ENCODE results near the gene TRIO. TPM values are rescaled to one million over a fixed set of nuclear protein-coding genes. Genes with fewer than 3 reads are reported as not detected.

Gene TRIO
- total and polyA plus RNA-seq, 10 of the 15 experiments (the other 5 are each of a cell fraction or from before 2014, with no cell fraction given): 5.1 to 96.4 (median 44.6) TPM

- TF ChIP-seq BCLAF1 (IDR thresholded peaks at IDR 0.05): no peak
- TF ChIP-seq KDM1A (IDR thresholded peaks at IDR 0.05; ENCODE audit: borderline replicate concordance): no peak
- TF ChIP-seq CHD2 (IDR thresholded peaks at IDR 0.05; ENCODE audit: borderline replicate concordance, low read depth, low read length): no peak
- TF ChIP-seq NR2C2 (IDR thresholded peaks at IDR 0.05; ENCODE audit: borderline replicate concordance, control insufficient read depth, insufficient read length, low read depth): no peak
- no peak; the same call in 1 of the 2 replicates for TF ChIP-seq PML (IDR thresholded peaks at IDR 0.05; ENCODE audit: low read length)
- no peak for TF ChIP-seq RFX5 (IDR thresholded peaks at IDR 0.05; ENCODE audit: low read depth, low read length)
- TF ChIP-seq MXI1 (IDR thresholded peaks at IDR 0.05; ENCODE audit: low read depth, low read length): no peak
- TF ChIP-seq, protein P1, sequence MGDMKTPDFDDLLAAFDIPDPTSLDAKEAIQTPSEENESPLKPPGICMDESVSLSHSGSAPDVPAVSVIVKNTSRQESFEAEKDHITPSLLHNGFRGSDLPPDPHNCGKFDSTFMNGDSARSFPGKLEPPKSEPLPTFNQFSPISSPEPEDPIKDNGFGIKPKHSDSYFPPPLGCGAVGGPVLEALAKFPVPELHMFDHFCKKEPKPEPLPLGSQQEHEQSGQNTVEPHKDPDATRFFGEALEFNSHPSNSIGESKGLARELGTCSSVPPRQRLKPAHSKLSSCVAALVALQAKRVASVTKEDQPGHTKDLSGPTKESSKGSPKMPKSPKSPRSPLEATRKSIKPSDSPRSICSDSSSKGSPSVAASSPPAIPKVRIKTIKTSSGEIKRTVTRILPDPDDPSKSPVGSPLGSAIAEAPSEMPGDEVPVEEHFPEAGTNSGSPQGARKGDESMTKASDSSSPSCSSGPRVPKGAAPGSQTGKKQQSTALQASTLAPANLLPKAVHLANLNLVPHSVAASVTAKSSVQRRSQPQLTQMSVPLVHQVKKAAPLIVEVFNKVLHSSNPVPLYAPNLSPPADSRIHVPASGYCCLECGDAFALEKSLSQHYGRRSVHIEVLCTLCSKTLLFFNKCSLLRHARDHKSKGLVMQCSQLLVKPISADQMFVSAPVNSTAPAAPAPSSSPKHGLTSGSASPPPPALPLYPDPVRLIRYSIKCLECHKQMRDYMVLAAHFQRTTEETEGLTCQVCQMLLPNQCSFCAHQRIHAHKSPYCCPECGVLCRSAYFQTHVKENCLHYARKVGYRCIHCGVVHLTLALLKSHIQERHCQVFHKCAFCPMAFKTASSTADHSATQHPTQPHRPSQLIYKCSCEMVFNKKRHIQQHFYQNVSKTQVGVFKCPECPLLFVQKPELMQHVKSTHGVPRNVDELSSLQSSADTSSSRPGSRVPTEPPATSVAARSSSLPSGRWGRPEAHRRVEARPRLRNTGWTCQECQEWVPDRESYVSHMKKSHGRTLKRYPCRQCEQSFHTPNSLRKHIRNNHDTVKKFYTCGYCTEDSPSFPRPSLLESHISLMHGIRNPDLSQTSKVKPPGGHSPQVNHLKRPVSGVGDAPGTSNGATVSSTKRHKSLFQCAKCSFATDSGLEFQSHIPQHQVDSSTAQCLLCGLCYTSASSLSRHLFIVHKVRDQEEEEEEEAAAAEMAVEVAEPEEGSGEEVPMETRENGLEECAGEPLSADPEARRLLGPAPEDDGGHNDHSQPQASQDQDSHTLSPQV (IDR thresholded peaks at IDR 0.05): no peak
- no peak for TF ChIP-seq NBN (IDR thresholded peaks at IDR 0.05)
- TF ChIP-seq BCL3 (IDR thresholded peaks at IDR 0.05; ENCODE audit: borderline replicate concordance, insufficient read depth, low read depth, low read length, poor library complexity, severe bottlenecking): no peak
- TF ChIP-seq ATF7 (IDR thresholded peaks at IDR 0.05; ENCODE audit: low read depth): peak; percentile 98
- no peak for TF ChIP-seq ZNF622 (IDR thresholded peaks at IDR 0.05)
- TF ChIP-seq PRDM15 (CRISPR knock-in tag; IDR thresholded peaks at IDR 0.05): no peak
- TF ChIP-seq SMC3 (IDR thresholded peaks at IDR 0.05; ENCODE audit: borderline replicate concordance, low read length): no peak
- TF ChIP-seq CEBPB (IDR thresholded peaks at IDR 0.05; ENCODE audit: borderline replicate concordance in 1 of 2, low read depth in 2 of 2, low read length in 2 of 2): no peak
- TF ChIP-seq FOXM1 (IDR thresholded peaks at IDR 0.05; ENCODE audit: low read depth, low read length): peak; percentile 72; the same call in 1 of the 2 replicates
Observed at GRCh38 chr5:14156650-14157492, 13.7 kb downstream of the TRIO start (continued).
